K562 (cell line): ENCODE data around the gene ZFP36. TPM values are rescaled to one million over a fixed set of nuclear protein-coding genes. Genes with fewer than 3 reads are reported as not detected.

Source experiments
- ARID3B ChIP-seq: fragments of 250-450 bp; sonication (Bioruptor Pico); IDR thresholded peaks from 2 replicates; pipeline ENCODE4 v1.4.0; 2020; ENCODE audit warnings: borderline replicate concordance
- CBFA2T2 ChIP-seq: fragments of 450-650 bp; conservative IDR thresholded peaks from 2 replicates; pipeline ENCODE4 v1.6.1; 2017; ENCODE audit warnings: mild to moderate bottlenecking
- CHD2 ChIP-seq: IDR thresholded peaks from 2 replicates; pipeline ENCODE4 v1.6.1; 2011; ENCODE audit warnings: low read depth, low read length
- CREBBP ChIP-seq: IDR thresholded peaks from one replicate; pipeline ENCODE4 v1.6.1; 2012; ENCODE audit warnings: low read depth, mild to moderate bottlenecking, control low read depth, inconsistent platforms, low read length
- DIDO1 ChIP-seq: fragments of 450-650 bp; IDR thresholded peaks from 2 replicates; pipeline ENCODE4 v1.6.1; 2016; ENCODE audit warnings: low read depth, missing biosample characterization, missing genetic modification characterization
- E2F6 ChIP-seq, 2 experiments: IDR thresholded peaks; 2 replicates each; pipeline ENCODE4 v1.6.1; 2011; ENCODE audit warnings: borderline replicate concordance in 1 of 2, control low read depth in 1 of 2, low read depth in 1 of 2, low read length in 1 of 2, mild to moderate bottlenecking in 1 of 2, mixed read lengths in 1 of 2, moderate library complexity in 1 of 2; ENCODE audit not compliant: insufficient read depth in 1 of 2, insufficient read length in 1 of 2, poor library complexity in 1 of 2, severe bottlenecking in 1 of 2; ENCODE audit errors: extremely low read depth in 1 of 2
- GTF2A2 ChIP-seq: IDR thresholded peaks from 2 replicates; pipeline ENCODE4 v1.6.1; 2016; ENCODE audit warnings: mild to moderate bottlenecking, missing genetic modification characterization, missing compliant biosample characterization
- HOMEZ ChIP-seq: fragments of 250-450 bp; sonication (Bioruptor Pico); IDR thresholded peaks from 2 replicates; pipeline ENCODE4 v1.4.0; 2020; ENCODE audit warnings: mild to moderate bottlenecking, moderate library complexity
- ID3 ChIP-seq, 2 experiments: fragments of 250-450 bp in 1 of 2; fragments of 450-650 bp in 1 of 2; sonication (Bioruptor Pico) in 1 of 2; IDR thresholded peaks; 2 replicates each; pipeline versions ENCODE4 v1.6.1 to v1.8.0; 2016 to 2021; ENCODE audit warnings: mild to moderate bottlenecking in 2 of 2, moderate library complexity in 2 of 2, missing compliant biosample characterization in 1 of 2, missing genetic modification characterization in 1 of 2
- ILF3 ChIP-seq: fragments of 450-650 bp; IDR thresholded peaks from 2 replicates; pipeline ENCODE4 v1.6.1; 2018; ENCODE audit warnings: antibody characterized with exemption, mild to moderate bottlenecking, moderate library complexity, borderline replicate concordance
- MYC ChIP-seq, 2 experiments: fragments of 250-450 bp in 1 of 2; sonication (Bioruptor Pico) in 1 of 2; IDR thresholded peaks; 2 replicates each; pipeline versions ENCODE4 v1.5.1 to v1.6.1; 2012 to 2021; ENCODE audit warnings: low read depth in 2 of 2, borderline replicate concordance in 1 of 2, improper control_type of control experiment in 1 of 2, low read length in 1 of 2, mild to moderate bottlenecking in 1 of 2, moderate library complexity in 1 of 2
- RBM34 ChIP-seq: fragments of 200-400 bp; formaldehyde crosslinking; IDR thresholded peaks from 2 replicates; pipeline ENCODE4 v1.6.1; 2018; ENCODE audit warnings: low read length, borderline replicate concordance; ENCODE audit not compliant: insufficient read depth
- SRSF1 ChIP-seq: fragments of 200-400 bp; formaldehyde crosslinking; IDR thresholded peaks from 2 replicates; pipeline ENCODE4 v1.6.1; 2017; ENCODE audit warnings: mild to moderate bottlenecking, low read depth, low read length, moderate library complexity
- TCF7L2 ChIP-seq: fragments of 150-350 bp; IDR thresholded peaks from 2 replicates; pipeline ENCODE4 v1.6.1; 2016; ENCODE audit warnings: low read depth, mild to moderate bottlenecking, low read length, moderate library complexity
- ZBTB1 ChIP-seq: sonication (generic); formaldehyde crosslinking; IDR thresholded peaks from 2 replicates; pipeline ENCODE4 v1.8.1; 2023; ENCODE audit warnings: missing genetic modification reagents, low read depth, mild to moderate bottlenecking, borderline replicate concordance
- ZBTB43 ChIP-seq: sonication (generic); formaldehyde crosslinking; IDR thresholded peaks from 2 replicates; pipeline ENCODE4 v1.8.0; 2023; ENCODE audit warnings: mild to moderate bottlenecking, missing genetic modification reagents
- ZBTB9 ChIP-seq: fragments of 450-650 bp; formaldehyde crosslinking; IDR thresholded peaks from 2 replicates; pipeline ENCODE4 v1.4.0; 2020; ENCODE audit warnings: mild to moderate bottlenecking, moderate library complexity
- ZSCAN29 ChIP-seq: fragments of 450-650 bp; IDR thresholded peaks from 2 replicates; pipeline ENCODE4 v1.6.1; 2017
- polyA plus RNA-seq, 8 experiments: library from polyadenylated mRNA; depleted of rRNA in 4 of 8; stranded (reverse) in 5 of 8; unstranded in 3 of 8; fragments of >200 nt; fragmentation: Nextera tagmentation in 2 of 8; fragmentation: Illumina TruSeq in 1 of 8; extraction: Ambion mirVana in 2 of 8; extraction: Trizol in 1 of 8; gene quantifications; 2 replicates each; pipeline versions ENCODE4 v1.2.1 to v1.2.3, GENCODE V29; 2011 to 2014; ENCODE audit warnings: inconsistent platforms in 1 of 8, missing spikeins in 1 of 8
- total RNA-seq, 7 experiments: library from RNA; depleted of rRNA in 6 of 7; stranded (reverse); fragments of >200 nt in 6 of 7; fragmentation: Illumina TruSeq in 2 of 7; extraction: Trizol in 2 of 7; gene quantifications; 2 replicates each; pipeline versions ENCODE4 v1.2.1 to v1.2.3, GENCODE V29; 2011 to 2021; ENCODE audit warnings: low replicate concordance in 1 of 7

The ZFP36 gene
- total and polyA plus RNA-seq, 9 of the 15 experiments (the other 6 are each of a cell fraction or from before 2014, with no cell fraction given): 1.0 to 20.1 (median 3.5) TPM

GRCh38 chr19:39409208-39410016 lies 2.8 kb downstream of the ZFP36 start (continued):
- TF ChIP-seq ARID3B: no peak
- TF ChIP-seq TCF7L2: no peak
- TF ChIP-seq DIDO1: no peak
- peak in 1 of 2 experiments; percentile 51 for TF ChIP-seq E2F6 (IDR thresholded peaks at IDR 0.05; ENCODE audit: borderline replicate concordance in 1 of 2, extremely low read depth in 1 of 2, insufficient read depth in 1 of 2, insufficient read length in 1 of 2, low read depth in 1 of 2, low read length in 1 of 2, poor library complexity in 1 of 2, severe bottlenecking in 1 of 2)
- no peak for TF ChIP-seq CREBBP
- no peak for TF ChIP-seq SRSF1
- no peak for TF ChIP-seq ZSCAN29
- no peak for TF ChIP-seq MYC (IDR thresholded peaks at IDR 0.05; ENCODE audit: low read depth, low read length)
- TF ChIP-seq MYC (CRISPR knock-in tag; IDR thresholded peaks at IDR 0.05; ENCODE audit: borderline replicate concordance, low read depth): no peak
- no peak for TF ChIP-seq ZBTB43
- TF ChIP-seq RBM34: no peak
- TF ChIP-seq ZBTB9 (CRISPR knock-in tag): peak; percentile 31; the same call in 1 of the 2 replicates
- TF ChIP-seq HOMEZ (CRISPR knock-in tag): no peak
- no peak for TF ChIP-seq GTF2A2 (tag)
- TF ChIP-seq CHD2: no peak
- peak; percentile 70; the same call in 1 of the 2 replicates for TF ChIP-seq ILF3
- TF ChIP-seq ZBTB1 (CRISPR knock-in tag): no peak
- TF ChIP-seq CBFA2T2: 0 out of 2 replicates have a peak, but pooled peaks have one; percentile 7
- TF ChIP-seq ID3 (CRISPR knock-in tag; IDR thresholded peaks at IDR 0.05): no peak
- TF ChIP-seq ID3 (tag; IDR thresholded peaks at IDR 0.05): no peak
